ENCODE data around the gene EEFSEC. TPM values are rescaled to one million over a fixed set of nuclear protein-coding genes. Genes with fewer than 3 reads are reported as not detected.

The EEFSEC gene
- polyA plus RNA-seq, 1 donor from 2014 or later: 4.6 TPM

GRCh38 chr3:128443771-128444170 is 290.5 kb downstream of the EEFSEC start:
- TF ChIP-seq EP300 (conservative IDR thresholded peaks at IDR 0.05; ENCODE audit: poor library complexity, severe bottlenecking) (no peak), MXI1 (conservative IDR thresholded peaks at IDR 0.05; ENCODE audit: poor library complexity, severe bottlenecking) (no peak)
- Histone ChIP-seq H3K9ac (ENCODE audit: low read length) (no peak overlapping the region), H3K36me3 (ENCODE audit: insufficient read depth, low read length) (no peaks in the 10 kb centered on the region), H3K4me3 (ENCODE audit: low read length) (no peak overlapping the region), H4K20me1 (ENCODE audit: insufficient read depth) (no peaks in the 10 kb centered on the region), H3K79me2 (replicated peaks; ENCODE audit: insufficient read depth, low read length) (no peaks in the 10 kb centered on the region), H2AFZ (ENCODE audit: low read depth, low read length) (no peak overlapping the region), H3K9me2 (ENCODE audit: insufficient read depth, low read length) (no peaks in the 10 kb centered on the region), H3F3A (ENCODE audit: insufficient read depth, low read length, poor library complexity, severe bottlenecking) (no peaks in the 10 kb centered on the region), H3K27ac (ENCODE audit: low read length) (no peak overlapping the region), H3K4me2 (ENCODE audit: low read length) (no peak overlapping the region), H3K9me3 (ENCODE audit: low read length) (no peaks in the 10 kb centered on the region), H3K27me3 (ENCODE audit: insufficient read depth, low read depth, low read length) (no peaks in the 10 kb centered on the region)

- H3K9ac ChIP-seq (ENCODE audit: low read length): no peak overlapping the region
- H3K27me3 ChIP-seq (ENCODE audit: insufficient read depth, low read depth, low read length): no peaks in the 10 kb centered on the region
- no peak overlapping the region for H3K4me3 ChIP-seq (ENCODE audit: low read length)
- no peaks in the 10 kb centered on the region for H3K79me2 ChIP-seq (replicated peaks; ENCODE audit: insufficient read depth, low read length)
- H3K36me3 ChIP-seq (ENCODE audit: insufficient read depth, low read length): no peaks in the 10 kb centered on the region
- TF ChIP-seq EZH2 (IDR thresholded peaks at IDR 0.05; ENCODE audit: borderline replicate concordance, insufficient read depth, low read length, poor library complexity, severe bottlenecking) (no peak), SMC3 (conservative IDR thresholded peaks at IDR 0.05; ENCODE audit: poor library complexity) (no peak), CTCF (IDR thresholded peaks at IDR 0.05; ENCODE audit: poor library complexity, severe bottlenecking) (no peak), MXI1 (conservative IDR thresholded peaks at IDR 0.05; ENCODE audit: poor library complexity, severe bottlenecking) (no peak), TAF1 (IDR thresholded peaks at IDR 0.05; ENCODE audit: low read depth) (no peak), REST (IDR thresholded peaks at IDR 0.05; ENCODE audit: borderline replicate concordance) (no peak), RAD21 (conservative IDR thresholded peaks at IDR 0.05) (no peak), POLR2AphosphoS5 (IDR thresholded peaks at IDR 0.05) (no peak), EP300 (conservative IDR thresholded peaks at IDR 0.05; ENCODE audit: poor library complexity, severe bottlenecking) (no peak)
- no peaks in the 10 kb centered on the region for H4K20me1 ChIP-seq (ENCODE audit: insufficient read depth)
- H2AFZ ChIP-seq (ENCODE audit: low read depth, low read length): no peak overlapping the region
- no peak overlapping the region for H3K27ac ChIP-seq (ENCODE audit: low read length)
- H3K4me2 ChIP-seq (ENCODE audit: low read length): no peak overlapping the region
- H3K9me2 ChIP-seq (ENCODE audit: insufficient read depth, low read length): no peaks in the 10 kb centered on the region
- no peaks in the 10 kb centered on the region for H3K9me3 ChIP-seq (ENCODE audit: low read length)
- no peaks in the 10 kb centered on the region for H3F3A ChIP-seq (ENCODE audit: insufficient read depth, low read length, poor library complexity, severe bottlenecking)
Measured at GRCh38 chr3:128445357-128445756, 292.1 kb downstream of the EEFSEC start.

GRCh38 chr3:128446821-128447220 is 293.5 kb downstream of the EEFSEC start:
- no peak overlapping the region for H3K4me2 ChIP-seq (ENCODE audit: low read length)
- H4K20me1 ChIP-seq (ENCODE audit: insufficient read depth): no peaks in the 10 kb centered on the region
- no peak overlapping the region for H3K4me3 ChIP-seq (ENCODE audit: low read length)
- H3K9me2 ChIP-seq (ENCODE audit: insufficient read depth, low read length): no peaks in the 10 kb centered on the region
- TF ChIP-seq REST (IDR thresholded peaks at IDR 0.05; ENCODE audit: borderline replicate concordance) (no peak), POLR2AphosphoS5 (IDR thresholded peaks at IDR 0.05) (no peak), EZH2 (IDR thresholded peaks at IDR 0.05; ENCODE audit: borderline replicate concordance, insufficient read depth, low read length, poor library complexity, severe bottlenecking) (no peak), RAD21 (conservative IDR thresholded peaks at IDR 0.05) (no peak), TAF1 (IDR thresholded peaks at IDR 0.05; ENCODE audit: low read depth) (no peak), CTCF (IDR thresholded peaks at IDR 0.05; ENCODE audit: poor library complexity, severe bottlenecking) (no peak), SMC3 (conservative IDR thresholded peaks at IDR 0.05; ENCODE audit: poor library complexity) (no peak), EP300 (conservative IDR thresholded peaks at IDR 0.05; ENCODE audit: poor library complexity, severe bottlenecking) (no peak), MXI1 (conservative IDR thresholded peaks at IDR 0.05; ENCODE audit: poor library complexity, severe bottlenecking) (no peak)
- no peak overlapping the region for H2AFZ ChIP-seq (ENCODE audit: low read depth, low read length)
- no peaks in the 10 kb centered on the region for H3F3A ChIP-seq (ENCODE audit: insufficient read depth, low read length, poor library complexity, severe bottlenecking)
- H3K9ac ChIP-seq (ENCODE audit: low read length): no peak overlapping the region
- no peaks in the 10 kb centered on the region for H3K27me3 ChIP-seq (ENCODE audit: insufficient read depth, low read depth, low read length)
- H3K79me2 ChIP-seq (replicated peaks; ENCODE audit: insufficient read depth, low read length): no peaks in the 10 kb centered on the region
- H3K27ac ChIP-seq (ENCODE audit: low read length): no peak overlapping the region
- H3K36me3 ChIP-seq (ENCODE audit: insufficient read depth, low read length): no peaks in the 10 kb centered on the region
- no peaks in the 10 kb centered on the region for H3K9me3 ChIP-seq (ENCODE audit: low read length)

Measured in neural cell (in vitro differentiated cells).